HG03520 (cell line): ENCODE measurements around the gene SERTAD3.
"Not testable (repeated sequence)": the region's sequence is repeated elsewhere in the genome, so short reads cannot be mapped to it uniquely, and the experiment has no call there.

Source experiments
- ATAC-seq: cut with Tn5 transposase; IDR thresholded peaks from one replicate; pipeline ENCODE4 v1.9.1; 2021; ENCODE audit warnings: mild to moderate bottlenecking, moderate library complexity; ENCODE audit not compliant: unreplicated experiment

The SERTAD3 gene

DNA sequence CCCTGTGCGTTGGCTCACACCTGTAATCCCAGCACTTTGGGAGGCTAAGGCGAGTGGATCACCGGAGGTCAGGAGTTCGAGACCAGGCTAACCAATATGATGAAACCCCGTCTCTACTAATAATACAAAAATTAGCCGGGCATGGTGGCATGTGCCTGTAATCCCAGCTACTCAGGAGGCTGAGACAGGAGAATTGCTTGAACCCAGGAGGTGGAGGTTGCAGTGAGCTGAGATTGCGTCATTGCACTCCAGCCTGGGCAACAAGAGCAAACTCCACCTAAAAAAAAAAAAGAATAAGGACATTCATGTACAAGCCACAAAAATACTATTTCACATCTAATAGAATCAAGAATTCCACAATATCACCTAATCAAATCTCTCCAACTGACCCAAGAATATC lies 15.9 kb downstream of the SERTAD3 start:
- not testable (repeated sequence) for ATAC-seq

DNA sequence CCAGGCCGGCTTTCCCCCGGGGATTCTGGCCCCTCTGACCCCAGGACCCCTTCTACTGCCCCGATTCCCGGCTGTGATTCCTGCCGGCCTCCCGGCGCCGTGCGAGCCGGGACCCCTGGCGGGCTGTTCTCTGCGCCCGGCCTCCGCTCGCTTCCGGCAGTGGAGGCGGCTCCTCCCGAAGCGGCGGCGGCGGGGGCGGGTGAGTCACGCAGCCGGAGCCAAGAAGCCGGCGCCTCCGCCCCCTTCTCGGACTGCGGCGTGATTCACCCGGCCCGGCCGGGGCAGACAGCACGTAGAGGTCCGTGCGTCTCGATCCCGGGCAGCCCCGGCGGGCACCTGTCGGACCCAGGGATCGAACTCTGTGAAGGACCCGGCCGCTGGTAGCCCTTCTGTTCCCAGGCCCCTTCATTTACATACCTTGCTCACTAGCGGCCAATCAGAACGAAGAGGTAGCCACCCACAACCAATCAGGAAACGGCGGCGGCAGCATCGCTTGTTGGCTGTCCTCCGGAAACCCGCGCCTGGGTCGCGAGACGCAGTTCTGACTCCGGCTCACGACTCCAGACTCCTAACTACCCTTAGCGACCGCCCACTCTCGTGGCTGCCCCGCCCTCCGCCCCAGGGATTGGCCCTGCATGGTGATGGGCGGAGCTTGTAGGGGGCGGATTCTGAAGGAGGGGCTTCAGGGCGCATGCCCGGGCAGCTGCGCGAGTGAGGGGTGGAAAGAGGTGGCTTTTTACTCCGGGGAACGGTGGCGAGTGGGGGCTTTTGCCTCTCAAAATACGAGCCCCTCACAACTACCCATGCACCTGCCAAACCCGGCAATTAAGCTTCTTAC lies 18.5 kb downstream of the SERTAD3 start, which contains the start of gene SERTAD1:
Gene SERTAD1, minus strand, starts transcription at position 543 of the 838 bp plus-strand sequence. CDS start 2,446 bp downstream, outside the sequence.
- ATAC-seq = peak; percentile 80

DNA sequence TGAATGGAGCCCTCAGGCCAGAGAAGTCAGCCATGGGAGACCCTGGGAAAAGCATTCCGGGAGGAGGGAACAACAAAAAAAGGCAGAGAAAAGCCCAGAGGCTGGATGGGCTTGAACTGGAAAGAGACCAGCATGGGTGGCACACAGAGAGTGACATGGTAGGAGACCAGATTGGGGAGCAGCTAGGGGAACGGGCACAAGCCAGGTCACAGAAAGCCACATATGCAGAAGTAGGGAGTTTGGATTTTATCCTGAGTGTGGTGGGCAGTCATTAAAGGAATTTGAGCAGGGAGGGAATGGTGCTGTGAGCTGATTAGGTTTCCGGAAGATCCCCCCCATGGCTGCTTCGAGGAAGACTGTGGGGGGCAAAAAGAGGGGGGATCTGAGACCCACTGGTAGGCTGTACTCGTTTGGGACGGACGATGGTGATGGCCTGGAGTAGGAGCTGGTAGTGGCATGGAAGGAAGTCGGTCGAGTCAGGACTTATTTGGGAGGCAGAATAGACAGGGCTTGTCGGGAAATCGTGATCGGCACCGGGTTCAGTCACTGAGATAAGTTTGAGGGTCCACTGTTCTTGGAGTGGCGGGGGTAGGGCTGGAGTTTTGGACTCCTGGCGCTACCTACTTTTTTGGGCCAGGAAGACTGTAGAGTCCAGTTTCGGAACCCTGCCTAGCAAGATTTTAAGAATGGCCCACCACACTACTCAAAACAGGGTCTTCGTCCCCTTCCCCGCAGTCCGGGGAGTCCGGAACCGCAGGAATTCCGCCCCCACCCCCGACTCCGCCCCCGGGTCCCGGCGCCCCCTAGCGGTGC lies 19.3 kb downstream of the SERTAD3 start:
- no peak for ATAC-seq

DNA sequence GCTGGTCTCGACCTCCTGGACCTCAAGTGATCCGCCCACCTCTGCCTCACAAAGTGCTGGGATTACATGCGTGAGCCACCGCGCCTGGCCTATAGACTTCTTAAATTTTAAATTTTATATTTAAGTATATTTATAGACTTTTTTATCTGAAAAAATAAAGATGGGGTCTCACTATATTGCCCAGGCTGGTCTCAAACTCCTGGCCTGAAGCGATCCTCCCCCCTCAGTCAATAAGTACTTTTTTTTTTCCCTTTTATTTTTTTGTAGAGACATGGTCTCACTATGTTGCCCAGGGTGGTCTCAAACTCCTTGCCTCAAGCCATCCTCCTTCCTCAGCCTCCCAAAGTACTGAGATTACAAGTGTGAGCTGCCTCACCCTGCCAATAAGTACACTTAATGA lies 20.2 kb downstream of the SERTAD3 start:
- ATAC-seq = no peak

DNA sequence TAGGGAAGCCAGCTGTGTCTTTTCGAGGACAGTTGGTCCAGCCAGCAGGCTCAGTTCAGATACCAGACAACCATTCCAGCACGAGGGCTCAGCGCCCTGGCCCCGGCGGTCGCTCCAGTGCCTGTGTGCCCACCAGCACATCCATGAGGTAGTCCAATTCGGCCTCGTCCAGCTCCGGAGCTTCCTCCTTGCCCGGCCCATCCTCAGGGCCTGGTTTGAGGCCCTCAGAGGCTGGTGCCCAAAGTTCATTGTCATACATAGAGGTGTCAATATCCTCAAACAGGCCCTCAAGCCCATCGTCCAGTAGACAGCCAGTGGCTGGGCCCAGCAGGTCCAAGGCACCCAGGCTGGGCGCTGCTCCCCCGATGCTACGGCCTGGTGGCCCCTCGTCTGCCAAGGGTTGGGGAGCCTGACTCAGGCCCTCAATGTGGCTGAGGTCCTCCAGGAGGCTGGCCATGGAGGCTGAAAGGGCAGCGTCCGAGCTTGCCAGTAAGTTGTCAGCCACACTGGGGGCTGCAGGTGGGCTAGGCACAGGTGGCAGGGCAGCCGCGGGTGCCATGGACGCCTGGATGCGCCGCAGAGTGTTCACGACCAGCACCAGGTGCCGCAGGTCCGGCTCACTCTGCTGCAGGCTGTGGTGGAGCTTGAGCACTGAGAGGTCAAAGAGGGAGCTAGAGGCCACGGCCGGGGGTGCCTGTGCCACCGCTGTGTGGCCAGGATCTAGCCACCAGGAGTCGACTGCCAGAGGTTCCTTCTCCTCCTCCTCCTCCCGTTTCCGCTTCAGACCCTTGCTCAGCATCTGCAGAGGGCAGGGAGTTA lies 21.2 kb downstream of the SERTAD3 start:
- no peak for ATAC-seq

DNA sequence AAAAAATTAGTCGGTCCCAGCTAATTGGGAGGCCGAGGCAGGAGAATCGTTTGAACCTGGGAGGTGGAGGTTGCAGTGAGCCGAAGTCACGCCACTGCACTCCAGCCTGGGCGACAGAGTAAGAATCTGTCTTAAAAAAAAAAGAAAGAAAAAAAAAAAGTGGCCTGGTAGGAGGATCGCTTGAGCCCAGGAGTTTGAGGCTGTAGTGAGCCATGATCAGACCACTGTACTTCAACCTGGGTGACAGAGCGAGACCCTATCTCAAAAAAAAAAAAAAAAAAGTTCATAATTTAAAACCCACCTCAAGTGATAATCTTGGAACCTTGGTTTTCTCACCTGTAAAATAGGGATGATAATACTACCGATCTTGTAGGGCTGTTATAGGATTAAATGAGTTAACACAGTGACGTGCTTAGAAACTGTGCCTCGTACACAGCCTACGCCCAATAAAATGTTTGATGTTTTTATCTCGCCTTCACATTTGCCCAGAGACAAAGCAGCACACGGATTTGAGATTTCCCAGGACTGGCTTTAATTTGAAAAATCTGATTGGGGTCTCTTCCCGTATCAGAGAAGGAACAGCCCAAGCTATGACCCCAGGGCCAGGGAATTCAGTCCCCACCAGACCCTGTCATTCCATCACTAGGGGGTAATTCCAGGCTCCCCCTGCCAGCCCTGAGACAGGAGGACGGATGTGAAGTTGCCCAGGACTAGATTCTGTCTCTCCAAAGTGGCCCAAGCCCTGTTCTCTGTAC lies 22.0 kb downstream of the SERTAD3 start:
- no peak for ATAC-seq

DNA sequence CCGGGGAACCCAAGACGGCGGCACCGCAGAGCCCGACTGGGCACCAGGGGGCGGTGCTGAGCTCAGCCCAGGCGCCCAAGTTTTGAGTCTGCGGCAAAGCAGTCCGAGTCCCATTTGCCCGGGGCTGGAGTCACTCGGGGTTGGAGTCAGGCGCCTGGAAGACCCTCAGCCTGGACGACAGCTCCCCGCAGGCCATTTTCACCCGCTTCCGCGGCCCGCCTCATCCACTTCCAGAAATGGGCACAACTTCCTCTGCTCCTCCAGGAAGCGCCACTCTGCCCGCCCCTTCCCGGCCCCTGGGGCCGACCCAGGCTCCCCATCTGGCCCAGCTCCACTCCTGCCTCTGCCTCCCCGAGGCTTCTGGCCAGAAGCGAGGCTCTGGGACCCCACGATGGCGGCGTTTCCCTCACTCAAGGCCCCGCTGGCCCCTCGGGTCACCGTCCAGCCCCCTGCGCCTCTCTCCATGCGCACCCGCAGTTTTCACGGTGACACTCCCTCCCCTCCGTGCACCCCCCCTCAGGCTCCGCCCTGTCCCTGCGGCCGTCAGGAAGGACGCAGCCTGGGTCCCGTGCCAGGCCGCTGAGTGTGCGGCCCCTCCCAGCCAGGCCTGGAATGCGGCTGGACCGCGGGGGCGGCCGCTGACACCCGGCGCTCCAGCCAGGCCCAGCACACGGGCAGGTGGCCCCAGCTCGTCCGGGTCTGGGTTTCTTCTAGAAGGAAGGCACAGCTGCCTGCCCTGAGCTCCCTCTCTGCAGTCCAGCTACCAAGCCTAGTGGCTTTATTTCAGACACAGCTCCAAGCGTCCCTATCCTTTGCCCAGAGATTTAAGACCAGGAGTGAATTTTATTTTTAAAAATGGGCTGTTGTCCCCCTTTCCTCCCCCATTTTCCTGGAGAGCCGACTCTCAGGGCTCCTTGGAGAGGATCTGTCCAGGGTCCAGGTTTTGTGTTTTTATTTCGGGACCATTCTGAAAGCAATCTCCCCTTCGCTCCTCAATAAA lies 23.1 kb downstream of the SERTAD3 start:
- ATAC-seq = peak; percentile 32

DNA sequence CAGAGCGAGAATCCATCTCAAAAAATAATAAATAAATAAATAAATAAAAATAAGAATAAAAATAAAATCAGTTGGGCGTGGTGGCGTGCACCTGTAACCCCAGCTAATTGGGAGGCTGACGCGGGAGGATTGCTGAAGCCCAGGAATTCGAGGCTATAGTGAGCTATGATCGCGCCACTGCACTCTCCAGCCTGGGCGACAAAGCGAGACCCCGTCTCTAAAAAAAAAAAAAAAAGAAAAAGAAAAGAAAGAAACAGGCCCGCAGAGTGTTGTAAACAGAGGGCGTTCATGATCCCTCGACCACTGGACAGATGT lies 23.7 kb downstream of the SERTAD3 start:
- ATAC-seq = no peak

DNA sequence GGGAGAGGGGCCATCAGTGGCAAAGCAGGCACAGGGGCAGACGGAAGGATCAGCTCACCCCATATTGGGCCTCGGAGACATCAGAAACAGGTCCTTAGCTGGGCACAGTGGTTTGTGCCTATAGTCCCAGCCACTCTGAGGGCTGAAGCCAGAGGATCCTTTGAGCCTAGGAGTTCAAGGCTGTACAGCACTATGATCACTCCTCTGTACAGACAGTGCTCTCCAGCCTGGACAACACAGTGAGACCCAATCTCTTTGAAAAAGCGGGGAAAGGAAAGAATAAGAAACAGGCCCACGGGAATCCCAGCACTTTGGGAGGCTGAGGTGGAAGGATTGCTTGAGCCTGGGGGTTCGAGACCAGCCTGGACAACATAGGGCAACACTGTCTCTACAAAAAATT lies 24.4 kb downstream of the SERTAD3 start:
- ATAC-seq = no peak

DNA sequence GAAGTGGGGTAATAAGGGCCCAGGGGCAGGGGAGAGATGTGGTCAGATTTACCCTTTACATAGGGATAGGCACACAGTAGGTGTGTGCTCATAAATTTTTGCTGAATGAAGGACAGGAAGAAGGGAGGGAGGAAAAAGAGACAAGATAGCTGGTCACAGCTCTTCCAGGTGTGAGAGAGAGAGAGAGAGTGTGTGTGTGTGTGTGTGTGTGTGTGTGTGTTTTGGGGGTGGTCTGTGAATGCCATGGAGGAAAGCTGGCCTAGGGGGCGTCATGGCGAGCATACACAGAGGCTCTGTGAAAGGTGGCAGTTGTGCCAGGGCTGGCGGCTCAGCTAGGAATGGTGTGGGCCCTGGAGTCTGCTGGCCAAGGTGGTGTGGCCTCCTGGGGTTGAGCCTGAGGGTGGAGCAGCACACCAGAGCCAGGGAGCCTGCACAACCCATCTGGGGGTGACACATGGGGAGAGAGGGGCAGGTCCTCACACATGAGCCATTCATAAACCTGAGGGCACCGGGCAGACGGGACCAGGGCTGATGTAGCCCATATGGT lies 25.0 kb downstream of the SERTAD3 start:
- no peak for ATAC-seq

DNA sequence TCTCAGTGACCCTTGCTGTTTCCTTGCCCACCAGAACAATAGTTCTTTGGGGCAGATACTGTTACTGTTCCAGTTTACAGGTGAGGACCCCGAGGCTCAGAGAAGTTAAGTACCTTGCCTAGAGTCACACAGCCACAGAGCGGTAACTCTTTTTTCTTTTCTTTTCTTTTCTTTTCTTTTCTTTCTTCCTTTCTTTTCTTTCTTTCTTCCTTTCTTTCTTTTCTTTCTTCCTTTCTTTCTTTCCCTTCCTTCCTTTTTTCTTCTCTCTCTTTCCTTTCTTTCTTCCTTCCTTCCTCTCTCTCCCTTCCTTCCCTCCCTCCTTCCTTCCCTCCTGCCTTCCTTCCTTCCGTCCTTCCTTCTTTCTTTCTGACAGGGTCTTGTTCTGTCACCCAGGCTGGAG lies 26.1 kb downstream of the SERTAD3 start:
- ATAC-seq = no peak

DNA sequence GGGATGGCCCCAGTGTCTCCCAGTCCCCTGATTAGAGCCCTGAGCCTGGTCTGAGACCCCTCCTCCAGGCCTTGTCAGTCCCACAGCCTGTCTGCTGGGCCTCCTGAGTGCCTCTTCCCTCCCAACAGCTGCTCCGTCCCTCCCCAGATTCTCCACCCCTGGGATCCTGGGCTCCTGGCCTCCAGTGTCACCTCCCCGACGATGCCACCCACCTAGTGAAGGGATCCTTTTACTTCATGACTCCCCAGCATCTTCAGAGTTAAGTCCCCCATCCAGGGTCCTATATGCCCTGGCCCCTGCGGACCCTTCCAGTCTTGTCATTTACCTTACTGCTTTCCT lies 26.5 kb downstream of the SERTAD3 start:
- no peak for ATAC-seq

DNA sequence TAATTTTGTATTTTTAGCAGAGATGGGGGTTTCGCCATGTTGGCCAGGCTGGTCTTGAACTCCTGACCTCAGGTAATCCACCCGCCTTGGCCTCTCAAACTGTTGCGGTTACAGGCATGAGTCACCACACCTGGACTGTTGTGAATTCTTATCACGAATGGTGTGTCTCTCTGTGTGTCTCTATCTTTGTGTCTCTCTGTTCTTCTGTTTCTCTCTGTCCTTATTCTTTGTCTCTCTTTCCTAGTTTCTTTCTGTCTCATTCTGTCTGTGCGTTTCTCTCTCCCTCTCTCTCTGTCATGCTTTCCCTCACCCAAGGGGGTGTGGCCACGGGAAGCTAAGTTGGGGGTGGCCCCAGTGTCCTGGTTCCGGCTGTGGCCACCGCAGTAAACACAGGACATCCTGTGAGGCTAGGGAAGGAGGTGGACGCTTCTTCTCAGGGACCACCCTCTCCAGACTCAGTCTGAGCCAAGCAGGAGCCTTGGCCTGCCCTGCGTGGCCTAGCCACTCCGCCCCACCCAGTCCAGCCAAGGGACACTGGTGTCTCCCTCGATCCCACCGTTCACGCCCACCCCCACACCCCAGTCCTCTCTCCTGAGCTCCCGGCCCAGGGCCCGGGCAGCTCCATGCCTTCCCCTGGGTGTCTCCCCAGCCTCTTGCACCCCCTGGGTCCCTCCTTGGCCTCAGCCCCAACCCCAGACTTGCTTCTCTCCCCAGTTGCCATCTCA lies 27.1 kb downstream of the SERTAD3 start:
- ATAC-seq = no peak

DNA sequence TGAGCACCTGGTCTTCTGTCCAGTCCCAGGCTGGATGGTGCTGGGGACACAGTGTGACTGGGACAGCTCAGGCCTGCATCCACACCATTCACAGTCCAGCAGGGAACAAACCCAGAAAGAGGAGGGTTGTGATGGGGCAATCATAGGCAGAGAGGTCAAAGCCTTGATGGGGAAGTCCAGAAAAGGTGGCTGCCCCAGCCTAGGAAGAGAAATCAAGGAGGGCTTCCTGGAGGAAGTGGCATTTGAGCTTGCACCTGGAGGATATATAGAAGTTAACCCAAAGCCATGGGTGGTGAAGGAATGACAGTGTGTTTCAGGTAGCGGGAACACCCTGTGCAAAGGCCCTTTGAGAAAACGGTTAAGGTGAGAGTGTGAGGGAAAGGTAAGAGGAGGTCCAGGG lies 28.4 kb downstream of the SERTAD3 start:
- no peak for ATAC-seq

DNA sequence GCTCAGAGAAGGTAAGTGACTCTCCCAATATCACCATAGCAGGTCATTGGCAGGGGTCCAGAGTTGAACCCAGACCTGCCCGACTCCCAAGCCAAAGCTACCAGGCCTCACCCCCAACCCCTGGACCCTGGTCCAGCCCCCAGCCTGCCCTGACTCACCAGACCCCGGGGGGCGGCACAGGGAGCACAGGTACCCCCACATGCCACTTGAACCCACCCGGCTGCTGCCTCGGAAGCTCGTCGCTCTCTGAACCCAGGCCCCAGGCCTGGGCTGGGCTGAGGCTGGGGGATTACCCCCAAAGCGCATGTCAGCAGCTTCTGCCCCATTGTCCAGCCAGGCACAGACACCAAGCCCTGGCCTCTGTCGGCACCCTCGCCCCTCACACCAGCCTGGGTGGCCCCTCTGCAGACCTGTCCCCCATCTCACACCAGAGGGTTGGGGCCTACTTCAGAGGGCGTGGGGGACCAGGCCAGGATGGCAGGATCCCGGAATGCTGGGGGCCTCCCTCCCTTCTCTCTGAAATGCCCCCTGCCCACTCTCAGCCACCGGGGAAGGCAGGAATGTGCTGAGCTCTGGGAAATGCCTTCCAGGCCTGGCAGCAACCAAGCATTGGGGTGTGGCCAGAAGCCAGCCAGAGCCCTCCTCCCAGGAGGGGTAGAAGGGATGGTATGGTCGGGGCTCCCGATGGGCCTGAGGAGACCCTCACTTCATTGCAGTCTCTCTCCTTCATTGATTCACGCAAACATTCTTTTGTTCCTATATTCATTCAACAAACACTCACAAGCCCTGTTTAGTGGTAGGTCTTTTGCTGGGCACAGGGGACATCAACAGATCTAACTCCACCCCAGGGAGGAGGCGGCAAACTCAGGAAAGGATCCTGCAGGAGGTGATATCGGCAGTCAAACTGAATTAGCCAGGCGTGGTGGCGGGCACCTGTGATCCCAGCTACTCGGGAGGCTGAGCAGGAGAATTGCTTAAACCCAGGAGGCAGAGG lies 29.3 kb downstream of the SERTAD3 start:
- no peak for ATAC-seq

DNA sequence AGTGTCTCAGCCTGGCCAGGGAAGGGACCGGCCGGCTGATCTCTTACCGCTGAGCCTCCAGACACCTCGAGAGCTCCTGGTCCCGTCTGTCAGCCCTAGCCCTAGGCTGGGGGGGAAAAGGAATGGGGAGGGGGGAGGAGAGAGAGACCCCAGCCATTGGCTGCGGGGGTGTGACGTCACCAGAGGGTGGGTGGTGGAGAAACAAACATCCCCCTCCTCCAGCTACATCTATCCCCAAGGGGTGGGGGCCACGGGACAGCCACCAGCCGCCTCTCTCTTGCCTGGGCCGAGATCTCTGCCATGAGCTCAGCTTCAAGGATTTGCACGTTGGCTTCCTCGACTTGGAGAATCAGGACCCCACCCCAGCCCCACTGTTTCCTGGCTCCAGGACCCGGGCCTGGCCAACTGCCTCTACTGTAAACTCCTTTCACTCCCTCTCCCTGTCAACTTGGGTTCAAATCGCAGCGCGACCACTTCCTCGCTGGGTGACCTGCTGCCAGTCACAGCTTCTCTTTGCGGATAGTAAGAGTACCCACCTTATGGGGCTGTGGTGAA lies 30.8 kb downstream of the SERTAD3 start, which contains the start of gene PRX:
Gene PRX, minus strand, starts transcription at position 88 of the 555 bp plus-strand sequence. CDS start 5,446 bp downstream, outside the sequence.
- ATAC-seq = no peak

DNA sequence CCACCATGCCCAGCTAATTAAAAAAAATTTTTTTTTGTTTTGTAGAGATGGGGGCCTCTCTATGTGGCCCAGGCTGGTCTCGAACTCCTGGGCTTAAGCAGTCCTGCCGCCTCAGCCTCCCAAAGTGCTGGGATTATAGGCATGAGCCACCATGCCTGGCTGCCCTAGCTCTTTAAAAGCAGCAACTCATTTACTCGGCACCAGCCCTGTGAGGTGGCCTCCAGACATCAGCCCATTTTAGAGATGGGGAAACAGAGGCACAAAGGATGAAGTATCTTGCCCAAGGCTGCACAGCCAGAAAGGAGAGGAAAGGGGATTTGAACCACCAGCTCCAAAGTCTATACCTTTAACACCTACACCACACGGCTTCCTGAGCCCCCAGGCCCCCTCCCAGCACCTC lies 31.3 kb downstream of the SERTAD3 start:
- ATAC-seq = no peak
